ENCODE measurements around the gene VPS52. TPM values are rescaled to one million over a fixed set of nuclear protein-coding genes. Genes with fewer than 3 reads are reported as not detected.

VPS52 gene
- total RNA-seq, 4 donors from 2014 or later = 18.1 to 45.5 (median 31.5) TPM

DNA sequence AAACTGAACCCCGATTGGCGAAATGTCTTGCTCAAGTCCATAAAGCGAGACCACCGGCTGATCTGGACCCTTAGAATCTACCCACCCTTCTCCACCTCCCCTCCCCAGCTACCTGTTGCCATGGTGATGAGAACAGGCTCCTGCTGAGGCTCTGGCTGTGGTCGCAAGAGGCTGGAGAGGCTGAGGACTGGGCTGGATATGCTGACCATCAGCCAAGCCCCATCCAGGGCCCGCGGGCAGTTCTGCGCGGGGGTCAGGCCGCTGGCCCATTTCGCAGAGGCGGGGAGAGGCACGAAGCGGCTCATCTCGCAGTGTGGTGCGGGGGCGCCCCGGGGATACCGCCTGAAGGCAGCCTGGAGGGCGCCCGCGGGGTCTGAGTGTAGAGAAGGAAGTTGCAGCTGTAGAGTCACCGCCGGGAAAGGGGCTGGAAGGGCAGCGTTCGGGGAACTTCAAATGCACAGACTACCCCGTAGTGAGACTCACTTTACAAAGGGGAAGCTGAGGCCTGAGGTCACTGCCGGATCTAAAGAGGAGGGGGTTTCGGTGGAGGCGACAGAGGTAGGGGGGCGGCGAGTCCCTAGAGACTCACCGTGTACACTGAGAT lies 41.5 kb upstream of the VPS52 start:
- Histone ChIP-seq H3K27me3 (no peaks in the 10 kb centered on the region), H3K36me3 (peaks cover 0 to 36% of the 10 kb centered on the region in 2 donors), H3K27ac (peak overlapping the region; percentile 81 to 98 (median 94)), H3K4me1 (peaks cover 0 to 69% (median 13%) of the 10 kb centered on the region in 3 donors), H3K9me3 (no peaks in the 10 kb centered on the region), H3K4me3 (peak overlapping the region; percentile 70 to 89)
- ATAC-seq = no peak
- 0% methylated on average over 1 to 14 of the region's 33 CpGs for WGBS, 2 donors (ENCODE audit: low coverage in 1 of 2)
- TF ChIP-seq, protein P1, sequence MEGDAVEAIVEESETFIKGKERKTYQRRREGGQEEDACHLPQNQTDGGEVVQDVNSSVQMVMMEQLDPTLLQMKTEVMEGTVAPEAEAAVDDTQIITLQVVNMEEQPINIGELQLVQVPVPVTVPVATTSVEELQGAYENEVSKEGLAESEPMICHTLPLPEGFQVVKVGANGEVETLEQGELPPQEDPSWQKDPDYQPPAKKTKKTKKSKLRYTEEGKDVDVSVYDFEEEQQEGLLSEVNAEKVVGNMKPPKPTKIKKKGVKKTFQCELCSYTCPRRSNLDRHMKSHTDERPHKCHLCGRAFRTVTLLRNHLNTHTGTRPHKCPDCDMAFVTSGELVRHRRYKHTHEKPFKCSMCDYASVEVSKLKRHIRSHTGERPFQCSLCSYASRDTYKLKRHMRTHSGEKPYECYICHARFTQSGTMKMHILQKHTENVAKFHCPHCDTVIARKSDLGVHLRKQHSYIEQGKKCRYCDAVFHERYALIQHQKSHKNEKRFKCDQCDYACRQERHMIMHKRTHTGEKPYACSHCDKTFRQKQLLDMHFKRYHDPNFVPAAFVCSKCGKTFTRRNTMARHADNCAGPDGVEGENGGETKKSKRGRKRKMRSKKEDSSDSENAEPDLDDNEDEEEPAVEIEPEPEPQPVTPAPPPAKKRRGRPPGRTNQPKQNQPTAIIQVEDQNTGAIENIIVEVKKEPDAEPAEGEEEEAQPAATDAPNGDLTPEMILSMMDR (IDR thresholded peaks at IDR 0.05) = no peak
- TF ChIP-seq EP300 (IDR thresholded peaks at IDR 0.05) (no peak), POLR2A (IDR thresholded peaks at IDR 0.05) (no peak), POLR2AphosphoS5 (IDR thresholded peaks at IDR 0.05) (no peak)

DNA sequence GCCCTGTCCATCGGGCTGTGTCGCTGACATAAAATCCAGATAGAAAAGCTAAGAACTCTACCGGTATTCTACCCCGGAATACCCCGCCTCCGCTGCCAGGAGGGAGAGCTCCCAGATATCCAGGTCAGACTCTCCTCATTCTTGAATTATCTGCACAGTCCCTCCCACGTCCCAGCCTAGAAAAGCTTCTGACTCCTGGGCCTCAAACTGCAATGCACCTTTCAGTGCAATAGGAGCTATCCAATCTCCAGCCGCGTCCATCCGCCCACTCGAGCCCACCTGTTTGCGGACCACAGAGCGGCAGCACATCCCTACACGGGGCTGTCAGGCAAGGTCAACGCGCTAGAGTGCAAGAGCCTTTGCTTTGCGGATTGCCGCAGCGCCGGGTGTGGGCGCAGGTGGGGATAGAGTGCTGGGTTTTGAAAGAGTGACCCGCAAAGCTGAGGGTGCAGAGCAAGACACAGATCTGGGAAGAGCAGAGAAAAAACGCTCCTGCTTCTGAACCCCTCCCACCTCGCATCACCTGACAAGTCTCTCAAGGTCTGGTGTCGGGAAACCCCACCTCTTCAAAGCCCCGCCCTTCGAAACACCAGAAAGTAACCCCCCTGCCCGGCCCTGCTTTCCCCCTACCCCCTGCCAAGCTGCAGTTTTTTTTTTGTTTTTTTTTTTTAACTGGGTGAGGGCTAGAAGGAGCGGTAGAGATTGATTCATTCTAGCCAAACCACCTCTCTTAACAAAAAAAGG lies 40.9 kb upstream of the VPS52 start:
- Histone ChIP-seq H3K27ac (peak overlapping the region; percentile 81 to 98 (median 94)), H3K36me3 (peaks cover 0 to 40% of the 10 kb centered on the region in 2 donors), H3K4me1 (peaks cover 0 to 69% (median 13%) of the 10 kb centered on the region in 3 donors), H3K9me3 (no peaks in the 10 kb centered on the region), H3K4me3 (peak overlapping the region; percentile 70 to 89), H3K27me3 (no peaks in the 10 kb centered on the region)
- 1 to 3% methylated on average over 5 to 16 of the region's 29 CpGs for WGBS, 2 donors (ENCODE audit: low coverage in 1 of 2)
- TF ChIP-seq POLR2A (IDR thresholded peaks at IDR 0.05) = no peak
- no peak for TF ChIP-seq POLR2AphosphoS5 (IDR thresholded peaks at IDR 0.05)
- TF ChIP-seq, protein P1 (IDR thresholded peaks at IDR 0.05) = no peak
- no peak for TF ChIP-seq EP300 (IDR thresholded peaks at IDR 0.05)
- peak; percentile 15 for ATAC-seq

DNA sequence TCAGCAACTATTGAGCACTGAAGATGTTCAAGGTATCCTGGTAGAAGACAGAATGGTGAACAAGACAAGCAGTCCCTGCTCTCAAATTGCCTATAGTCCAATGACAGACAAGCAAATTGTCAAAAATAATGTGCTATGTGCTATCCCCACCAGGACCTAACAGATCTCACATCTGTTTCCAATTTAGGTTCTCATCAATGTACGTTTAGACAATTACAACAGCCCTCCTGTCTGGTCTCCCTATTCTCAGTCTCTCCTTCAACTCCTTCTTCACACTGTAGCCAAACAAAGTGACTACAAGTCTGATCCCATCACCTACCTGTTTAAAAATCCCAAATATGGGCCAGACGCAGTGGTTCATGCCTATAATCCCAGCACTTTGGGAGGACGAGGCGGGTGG lies 34.7 kb upstream of the VPS52 start:
- Histone ChIP-seq H3K27ac (no peak overlapping the region), H3K4me3 (no peak overlapping the region), H3K27me3 (no peaks in the 10 kb centered on the region), H3K4me1 (peaks cover 0 to 43% (median 0%) of the 10 kb centered on the region in 3 donors), H3K36me3 (peaks cover 0 to 83% of the 10 kb centered on the region in 2 donors), H3K9me3 (no peaks in the 10 kb centered on the region)
- 57 to 83% methylated on average over 2 to 4 of the region's 4 CpGs for WGBS, 2 donors (ENCODE audit: low coverage in 1 of 2)
- ATAC-seq = no peak
- no peak for TF ChIP-seq EP300 (IDR thresholded peaks at IDR 0.05)
- TF ChIP-seq, protein P1 (IDR thresholded peaks at IDR 0.05) = no peak
- no peak for TF ChIP-seq POLR2A (IDR thresholded peaks at IDR 0.05)
- no peak for TF ChIP-seq POLR2AphosphoS5 (IDR thresholded peaks at IDR 0.05)

DNA sequence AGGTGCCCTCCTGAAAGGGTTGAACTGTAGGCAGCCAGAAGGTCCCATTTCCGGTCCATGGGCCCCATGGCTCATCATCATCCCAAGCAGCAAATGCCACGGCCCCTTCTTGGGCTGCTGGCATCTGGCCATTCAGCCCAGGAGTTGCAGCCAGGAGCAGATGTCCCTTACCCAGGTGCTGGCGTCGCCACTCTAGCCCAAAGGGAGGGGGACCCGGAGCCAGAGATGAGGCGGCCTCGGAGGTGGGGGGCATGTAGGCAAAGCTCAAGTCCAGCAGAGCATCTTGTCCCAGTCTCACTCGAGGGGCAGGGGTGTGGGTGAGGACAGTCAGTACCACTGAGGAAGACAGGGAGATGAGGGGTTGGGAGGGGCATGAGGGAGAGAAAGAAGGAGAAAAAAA lies 33.4 kb upstream of the VPS52 start:
- H3K9me3 ChIP-seq = no peaks in the 10 kb centered on the region
- H3K4me1 ChIP-seq = peaks cover 0 to 46% (median 4%) of the 10 kb centered on the region in 3 donors
- H3K27me3 ChIP-seq = no peaks in the 10 kb centered on the region
- ATAC-seq = no peak
- TF ChIP-seq EP300 (IDR thresholded peaks at IDR 0.05) = no peak
- no peak for TF ChIP-seq POLR2A (IDR thresholded peaks at IDR 0.05)
- TF ChIP-seq, protein P1 (IDR thresholded peaks at IDR 0.05) = no peak
- TF ChIP-seq POLR2AphosphoS5 (IDR thresholded peaks at IDR 0.05) = no peak
- no peak overlapping the region for H3K4me3 ChIP-seq
- 80% methylated on average over 2 of the region's 8 CpGs; no CpG with 5 or more reads in 1 of the 2 donors for WGBS, 2 donors (ENCODE audit: low coverage in 1 of 2)
- H3K36me3 ChIP-seq = peaks cover 0 to 73% of the 10 kb centered on the region in 2 donors
- peak overlapping the region in 2 of 4 donors; percentile 3 to 11 for H3K27ac ChIP-seq
